HG03280 (cell line): ENCODE data around the gene DUSP7.
"Not testable (repeated sequence)": the region's sequence is repeated elsewhere in the genome, so short reads cannot be mapped to it uniquely, and the experiment has no call there.

Experiments
- ATAC-seq: cut with Tn5 transposase; IDR thresholded peaks from one replicate; pipeline ENCODE4 v1.9.1; 2021; ENCODE audit warnings: mild to moderate bottlenecking, moderate library complexity; ENCODE audit not compliant: unreplicated experiment

DUSP7 gene

DNA sequence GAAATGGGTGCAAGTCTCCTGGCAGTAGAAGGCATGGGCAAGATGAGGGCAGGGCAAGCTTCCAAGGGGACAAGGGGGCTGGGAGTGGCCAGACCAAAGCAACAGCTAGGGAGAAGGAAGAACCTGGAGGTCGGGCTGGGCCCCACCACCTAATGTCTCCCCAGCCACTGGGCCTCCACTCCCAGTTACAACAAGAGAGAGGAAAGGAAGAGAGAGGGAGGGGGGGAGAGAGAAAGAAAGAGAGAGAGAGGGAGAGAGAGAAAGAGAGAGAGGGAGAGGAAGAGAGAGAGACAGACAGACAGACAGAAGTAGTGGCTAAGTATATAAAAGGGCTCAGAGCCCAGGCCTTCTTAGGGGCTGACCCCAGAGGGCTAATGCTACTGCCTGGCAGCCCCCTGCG is 6.9 kb downstream of the DUSP7 start:
- no peak for ATAC-seq

DNA sequence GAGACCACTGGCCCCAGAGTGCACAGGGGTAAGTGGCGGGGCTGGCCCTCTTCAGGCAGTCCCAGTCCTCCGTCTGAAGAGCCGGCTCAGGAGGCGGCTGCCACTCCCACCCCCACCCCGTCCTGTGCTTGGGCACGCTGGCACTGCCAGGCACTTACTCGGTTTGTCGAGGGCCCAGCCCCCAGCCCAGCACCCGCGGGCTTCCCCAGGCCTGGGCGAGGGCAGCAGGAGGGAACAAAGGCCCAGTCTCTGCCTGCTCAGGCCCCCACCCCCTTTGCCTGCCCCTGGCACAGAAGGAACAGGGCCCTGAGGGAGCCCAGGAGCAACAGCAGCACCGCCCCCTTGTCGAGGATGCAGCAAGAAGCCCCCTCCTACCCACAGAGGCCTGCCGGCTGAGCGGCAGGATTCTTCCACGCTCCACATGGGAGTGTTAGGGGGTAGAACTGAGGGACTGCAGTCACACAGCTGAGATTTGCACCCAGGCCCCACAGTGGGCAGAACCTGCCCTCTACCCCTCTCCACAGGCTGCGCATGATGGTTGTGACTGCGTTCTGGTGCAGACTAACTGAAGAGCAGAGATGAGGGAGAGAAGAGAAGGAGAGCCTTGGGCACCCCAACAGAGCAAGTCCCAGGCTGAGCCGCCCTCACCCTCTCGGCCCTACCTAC is 8.9 kb downstream of the DUSP7 start:
- ATAC-seq: no peak

- no peak for ATAC-seq
Observed at GRCh38 chr3:52046902-52047239, 9.5 kb downstream of the DUSP7 start.

- ATAC-seq: no peak
Observed at GRCh38 chr3:52046186-52046901, 10.0 kb downstream of the DUSP7 start.

DNA sequence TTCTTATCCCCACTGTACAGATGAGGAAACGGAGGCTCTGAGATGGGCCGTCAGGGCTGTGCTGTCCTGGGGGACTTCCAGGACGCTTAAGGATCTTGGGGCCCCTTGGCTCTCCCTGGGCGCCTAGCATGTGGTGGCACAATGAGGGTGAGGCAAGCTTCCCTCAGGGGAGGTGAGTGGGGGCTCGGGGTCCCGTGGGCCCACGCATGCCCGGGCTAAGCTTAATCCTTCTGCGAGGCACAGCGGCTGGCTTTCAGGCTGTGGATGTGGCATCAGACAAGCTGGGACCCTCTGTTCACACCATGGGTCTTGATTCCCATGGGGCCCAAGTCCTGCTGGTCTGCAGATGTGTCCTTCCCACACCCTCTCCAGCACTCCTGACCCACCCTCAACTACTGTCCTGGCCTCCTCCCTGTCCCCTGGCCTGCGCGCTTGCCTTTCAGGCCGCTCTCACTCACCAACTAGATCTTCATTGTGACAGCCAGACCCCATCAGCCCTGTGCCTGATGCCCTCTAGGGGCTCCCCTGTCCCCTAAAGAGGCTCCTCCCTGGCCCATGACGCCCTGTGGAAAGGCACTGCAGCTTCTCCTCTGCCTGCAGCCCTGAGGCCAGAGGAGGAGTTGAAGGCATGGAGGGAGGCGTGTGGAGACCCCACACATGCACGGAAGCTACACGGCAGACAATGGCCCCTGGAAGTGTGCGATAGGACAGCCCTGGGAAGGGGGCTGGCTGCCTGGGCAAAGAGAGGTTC is 11.3 kb downstream of the DUSP7 start:
- ATAC-seq: no peak

DNA sequence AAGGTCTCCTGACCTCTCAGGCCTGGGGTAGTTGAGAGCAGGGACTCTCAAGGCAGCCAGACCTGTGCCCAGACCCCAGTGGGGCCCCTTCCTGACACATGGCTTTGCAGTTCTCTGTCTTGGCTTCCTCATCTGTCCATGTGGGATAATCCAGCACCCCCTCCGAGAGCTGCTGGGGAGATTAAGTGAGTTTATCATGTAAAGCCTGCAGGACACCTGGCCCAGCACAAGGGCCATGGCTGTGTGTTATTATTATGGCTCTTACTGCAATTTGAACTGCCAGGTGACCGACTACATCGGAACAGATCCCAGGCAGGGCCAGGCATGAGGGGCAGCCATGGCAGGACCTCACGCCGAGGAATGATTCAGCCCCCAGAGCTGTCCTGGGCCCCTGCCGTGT is 12.6 kb downstream of the DUSP7 start:
- ATAC-seq: no peak

- ATAC-seq: not testable (repeated sequence)
Observed at GRCh38 chr3:52043039-52043438, 13.3 kb downstream of the DUSP7 start.

DNA sequence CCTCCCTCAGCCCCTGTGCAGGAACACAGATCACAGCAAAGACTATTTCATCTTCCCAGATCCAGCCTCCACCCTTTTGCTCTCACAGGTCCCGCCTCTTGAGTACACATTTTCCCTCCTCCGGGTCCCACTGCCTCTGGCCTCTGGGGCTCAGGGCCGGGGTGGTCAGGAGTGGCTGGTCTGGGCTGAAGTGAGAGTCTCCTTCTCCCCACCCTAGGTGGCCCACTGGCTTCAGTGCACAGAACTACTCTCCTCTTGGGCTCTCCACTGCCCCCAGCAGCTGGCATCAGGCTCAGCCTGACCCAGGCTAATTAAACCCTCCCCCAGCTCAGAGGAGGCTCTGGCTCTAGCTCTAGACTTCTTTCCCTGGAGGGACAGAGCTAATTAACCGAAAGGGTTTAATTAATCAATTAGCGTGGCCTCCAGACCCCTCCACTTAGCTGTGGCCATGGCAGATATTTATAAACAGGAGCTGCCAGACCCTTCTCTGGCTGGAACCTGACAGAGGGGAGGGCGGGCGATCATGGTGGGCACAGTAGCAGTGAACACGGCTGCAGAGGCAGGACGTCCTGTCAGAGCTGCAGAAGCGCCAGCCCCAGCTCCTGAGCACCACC is 15.1 kb downstream of the DUSP7 start:
- no peak for ATAC-seq

DNA sequence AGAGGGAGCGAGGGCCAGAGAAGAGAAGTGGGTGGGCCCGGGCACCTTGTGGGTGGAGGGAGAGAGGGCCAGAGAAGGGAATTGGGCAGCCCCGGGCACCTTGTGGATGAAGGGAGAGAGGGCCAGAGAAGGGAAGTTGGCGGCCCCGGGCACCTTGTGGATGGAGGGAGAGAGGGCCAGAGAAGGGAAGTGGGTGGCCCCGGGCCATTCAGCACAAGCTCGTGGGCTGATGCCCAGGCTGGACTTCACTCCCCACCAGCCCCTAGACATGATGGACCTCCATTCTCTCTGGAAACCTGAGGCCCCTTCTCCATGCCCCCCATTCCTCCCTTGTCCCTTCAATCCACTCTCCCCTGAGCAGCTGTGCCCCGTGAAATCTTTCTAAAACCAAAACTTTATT is 15.8 kb downstream of the DUSP7 start:
- ATAC-seq: no peak

GRCh38 chr3:52039846-52040245 is 16.5 kb downstream of the DUSP7 start:
- no peak for ATAC-seq

- ATAC-seq: no peak
Observed at GRCh38 chr3:52039426-52039825, 16.9 kb downstream of the DUSP7 start.

- ATAC-seq: no peak
Observed at GRCh38 chr3:52038227-52038626, 18.1 kb downstream of the DUSP7 start.

- ATAC-seq: no peak
Observed at GRCh38 chr3:52037291-52037690, 19.1 kb downstream of the DUSP7 start.

DNA sequence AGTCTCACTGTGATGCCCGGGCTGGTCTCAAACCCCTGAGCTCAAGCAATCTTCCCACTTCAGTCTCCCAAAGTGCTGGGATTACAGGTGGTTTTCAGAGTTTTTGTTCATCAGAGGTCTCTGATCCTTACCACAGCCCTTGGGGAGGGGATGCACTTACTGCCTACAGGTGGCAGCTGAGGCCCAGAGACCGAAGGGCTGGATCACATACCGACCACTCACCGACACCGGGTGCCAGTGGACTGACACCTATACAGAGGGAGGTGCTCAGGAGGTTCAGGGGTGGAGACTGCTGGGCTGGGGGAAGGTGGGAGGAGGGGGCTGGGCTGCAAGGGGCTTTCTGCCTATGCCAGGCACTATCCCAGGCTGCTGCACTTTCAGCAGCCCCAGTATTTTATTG is 19.5 kb downstream of the DUSP7 start:
- no peak for ATAC-seq

- no peak for ATAC-seq
Observed at GRCh38 chr3:52036222-52036694, 20.1 kb downstream of the DUSP7 start.

- ATAC-seq: no peak
Observed at GRCh38 chr3:52034651-52035050, 21.7 kb downstream of the DUSP7 start.

- ATAC-seq: no peak
Observed at GRCh38 chr3:52034212-52034611, 22.2 kb downstream of the DUSP7 start.

- ATAC-seq: not testable (repeated sequence)
Observed at GRCh38 chr3:52033748-52034147, 22.6 kb downstream of the DUSP7 start.

- ATAC-seq: no peak
Observed at GRCh38 chr3:52032702-52033408, 23.5 kb downstream of the DUSP7 start.

GRCh38 chr3:52031896-52032295 is 24.5 kb downstream of the DUSP7 start:
- no peak for ATAC-seq
